Liver (tissue), 9 donors: ENCODE data around the gene PFDN4. TPM values are rescaled to one million over a fixed set of nuclear protein-coding genes. Genes with fewer than 3 reads are reported as not detected.
A peak's percentile ranks its signal among the peaks of the same experiment; 100 is the strongest.

Experiments
- DNase-seq: peaks from one replicate; pipeline ENCODE4 v3.0.0-alpha.2; 2017; ENCODE audit warnings: low spot score
- H3K27ac ChIP-seq, 2 donors: one replicate each; pipeline ENCODE4 v1.7.0; 2013; ENCODE audit warnings: inconsistent platforms in 2 of 2, low read length in 2 of 2, control low read depth in 1 of 2, low read depth in 1 of 2, mild to moderate bottlenecking in 1 of 2
- H3K27me3 ChIP-seq, 4 donors: one replicate each; pipeline versions ENCODE4 v1.6.1 to v1.7.0; 2013; ENCODE audit warnings: low read length in 3 of 4, inconsistent platforms in 1 of 4, mild to moderate bottlenecking in 1 of 4, moderate library complexity in 1 of 4; ENCODE audit not compliant: control insufficient read depth in 4 of 4, insufficient read depth in 4 of 4
- H3K36me3 ChIP-seq, 4 donors: one replicate each; pipeline versions ENCODE4 v1.6.1 to v1.7.0; 2013; ENCODE audit warnings: low read length in 3 of 4, mild to moderate bottlenecking in 3 of 4, low read depth in 1 of 4, moderate library complexity in 1 of 4; ENCODE audit not compliant: control insufficient read depth in 4 of 4, insufficient read depth in 3 of 4
- H3K4me1 ChIP-seq, 4 donors: one replicate each; pipeline versions ENCODE4 v1.6.1 to v1.7.0; 2013; ENCODE audit warnings: low read length in 3 of 4, mild to moderate bottlenecking in 3 of 4, moderate library complexity in 1 of 4; ENCODE audit not compliant: control insufficient read depth in 4 of 4, insufficient read depth in 4 of 4
- H3K4me3 ChIP-seq, 3 donors: one replicate each; pipeline versions ENCODE4 v1.6.1 to v1.7.0; 2013; ENCODE audit warnings: low read length in 3 of 3, control low read depth in 1 of 3, low read depth in 1 of 3, mild to moderate bottlenecking in 1 of 3
- H3K9ac ChIP-seq, 2 donors: one replicate each; pipeline ENCODE4 v1.7.0; 2013; ENCODE audit warnings: low read length in 2 of 2, mild to moderate bottlenecking in 2 of 2, moderate library complexity in 2 of 2, control low read depth in 1 of 2, low read depth in 1 of 2
- H3K9me3 ChIP-seq, 4 donors: one replicate each; pipeline versions ENCODE4 v1.6.1 to v1.7.0; 2013; ENCODE audit warnings: low read length in 3 of 4; ENCODE audit not compliant: control insufficient read depth in 4 of 4
- ATF3 ChIP-seq: IDR thresholded peaks from 2 replicates; pipeline ENCODE4 v1.6.1; 2016; ENCODE audit warnings: antibody characterized with exemption
- CTCF ChIP-seq: fragments of 150-350 bp; IDR thresholded peaks from 2 replicates; pipeline ENCODE4 v1.5.1; 2017; ENCODE audit warnings: improper control_type of control experiment, low read depth, low read length; ENCODE audit not compliant: missing input control
- EGR1 ChIP-seq, 2 donors: IDR thresholded peaks; 2 replicates each; pipeline ENCODE4 v1.6.1; 2016 to 2018; ENCODE audit warnings: antibody characterized with exemption in 2 of 2, low read depth in 2 of 2
- FOXA2 ChIP-seq: IDR thresholded peaks from 2 replicates; pipeline ENCODE4 v1.6.1; 2016; ENCODE audit warnings: antibody characterized with exemption
- GABPA ChIP-seq, 2 donors: IDR thresholded peaks in 1 of 2; conservative IDR thresholded peaks in 1 of 2; 2 replicates each; pipeline ENCODE4 v1.6.1; 2016; ENCODE audit warnings: antibody characterized with exemption in 2 of 2, mild to moderate bottlenecking in 1 of 2, moderate library complexity in 1 of 2
- HNF4A ChIP-seq, 2 donors: conservative IDR thresholded peaks; 2 replicates each; pipeline ENCODE4 v1.6.1; 2016; ENCODE audit warnings: antibody characterized with exemption in 2 of 2, mild to moderate bottlenecking in 2 of 2
- HNF4G ChIP-seq: IDR thresholded peaks from 2 replicates; pipeline ENCODE4 v1.6.1; 2016; ENCODE audit warnings: antibody characterized with exemption
- JUND ChIP-seq, 2 donors: IDR thresholded peaks; 2 replicates each; pipeline ENCODE4 v1.6.1; 2016; ENCODE audit warnings: antibody characterized with exemption in 2 of 2
- NR2F2 ChIP-seq: IDR thresholded peaks from 2 replicates; pipeline ENCODE4 v1.6.1; 2016; ENCODE audit warnings: antibody characterized with exemption
- REST ChIP-seq: IDR thresholded peaks from 2 replicates; pipeline ENCODE4 v1.6.1; 2016; ENCODE audit warnings: antibody characterized with exemption, mild to moderate bottlenecking
- SP1 ChIP-seq: IDR thresholded peaks from 2 replicates; pipeline ENCODE4 v1.6.1; 2018; ENCODE audit warnings: antibody characterized with exemption, mild to moderate bottlenecking
- TAF1 ChIP-seq: conservative IDR thresholded peaks from 2 replicates; pipeline ENCODE4 v1.6.1; 2016; ENCODE audit warnings: antibody characterized with exemption, mild to moderate bottlenecking
- YY1 ChIP-seq: IDR thresholded peaks from 2 replicates; pipeline ENCODE4 v1.6.1; 2016; ENCODE audit warnings: antibody characterized with exemption, mild to moderate bottlenecking
- ZBTB33 ChIP-seq: IDR thresholded peaks from 2 replicates; pipeline ENCODE4 v1.6.1; 2016; ENCODE audit warnings: antibody characterized with exemption
- WGBS: extraction: QIAGEN DNeasy Blood & Tissue Kit; methylation state at CpG from one replicate; pipeline ENCODE4 v1.1.7; 2013; 5-methylcytosine and 5-hydroxymethylcytosine counted together
- polyA plus RNA-seq, 2 donors: library from polyadenylated mRNA; stranded (reverse) in 1 of 2; unstranded in 1 of 2; fragments of 200-250 nt in 1 of 2; fragments of >200 nt in 1 of 2; fragmentation: Nextera tagmentation in 1 of 2; extraction: Ambion mirVana in 1 of 2; gene quantifications; one replicate each; pipeline versions ENCODE4 v1.2.1 to v1.2.3, GENCODE V29; 2013 to 2015
- total RNA-seq, 2 donors: library from RNA; depleted of rRNA; stranded (reverse); fragments of >200 nt; gene quantifications; one replicate each; pipeline ENCODE4 v1.2.3, GENCODE V29; 2014
- donor health status: healthy.
- donor health status: healthy.
- donor health status: healthy.
- donor health status: healthy.
- donor health status: healthy.

PFDN4 gene
- total and polyA plus RNA-seq, 4 donors = 12.9 to 17.3 (median 13.5) TPM

GRCh38 chr20:54172856-54173652 is 34.8 kb upstream of the PFDN4 start:
- Histone ChIP-seq H3K9me3 (no peaks in the 10 kb centered on the region), H3K27me3 (peaks cover 5 to 15% (median 8%) of the 10 kb centered on the region in 4 donors), H3K4me3 (no peak overlapping the region), H3K4me1 (peaks cover 5 to 22% (median 12%) of the 10 kb centered on the region in 4 donors), H3K9ac (no peak overlapping the region), H3K36me3 (no peaks in the 10 kb centered on the region), H3K27ac (no peak overlapping the region)
- 5% methylated on average over 66 of the region's 66 CpGs for WGBS
- TF ChIP-seq TAF1 (no peak), NR2F2 (no peak), HNF4A (conservative IDR thresholded peaks at IDR 0.05) (no peak), ATF3 (no peak), HNF4G (no peak), YY1 (no peak), ZBTB33 (no peak), FOXA2 (no peak)
- no peak for DNase-seq

- H3K4me3 ChIP-seq = peak within 1 kb of the TSS in 1 of 3 donors; percentile 32
Measured at GRCh38 chr20:54173653-54174456, 34.0 kb upstream of the PFDN4 start, which contains the start of gene CYP24A1. CYP24A1 (minus strand) TSS chr20:54173986; CDS start chr20:54173579, 407 bp downstream.

More at GRCh38 chr20:54173653-54174456, 34.0 kb upstream of the PFDN4 start, which contains the start of gene CYP24A1:
- no peaks in the 10 kb centered on the region for H3K36me3 ChIP-seq
- H3K4me1 ChIP-seq = peaks cover 5 to 22% (median 12%) of the 10 kb centered on the region in 4 donors
- TF ChIP-seq REST (no peak), EGR1 (IDR thresholded peaks at IDR 0.05; ENCODE audit: low read depth in 2 of 2) (no peak), GABPA (IDR thresholded peaks at IDR 0.05 in 1 of 2, conservative IDR thresholded peaks at IDR 0.05 in 1 of 2) (no peak), JUND (IDR thresholded peaks at IDR 0.05) (no peak), NR2F2 (no peak), ZBTB33 (no peak), FOXA2 (no peak), HNF4G (no peak), SP1 (no peak), ATF3 (no peak), CTCF (no peak)
- no peak within 1 kb of the TSS for H3K9ac ChIP-seq
- no peak for DNase-seq
- WGBS = 4% methylated on average over 61 of the region's 61 CpGs
- peaks cover 5 to 15% (median 8%) of the 10 kb centered on the region in 4 donors for H3K27me3 ChIP-seq
- no peak within 1 kb of the TSS for H3K27ac ChIP-seq
- H3K9me3 ChIP-seq = no peaks in the 10 kb centered on the region
